ENCODE measurements around the gene ZNF225.
"Not testable (repeated sequence)": the region's sequence is repeated elsewhere in the genome, so short reads cannot be mapped to it uniquely, and the experiment has no call there.

The ZNF225 gene

GRCh38 chr19:44113138-44113783, at the start of gene ZNF225:
Gene ZNF225, plus strand, starts transcription at chr19:44113399. Its CDS starts 2,429 bp downstream, at chr19:44115828.
- DNase-seq: peak; percentile 95

- DNase-seq: no peak
These were observed 46.9 kb upstream of the ZNF225 start for GRCh38 chr19:44066305-44066704.

- DNase-seq: no peak
These were observed 43.8 kb upstream of the ZNF225 start for GRCh38 chr19:44069415-44069814.

GRCh38 chr19:44071824-44072542, 41.2 kb upstream of the ZNF225 start, which contains the start of gene ZNF284:
Gene ZNF284, plus strand, starts transcription at chr19:44072159. Its CDS starts 4,231 bp downstream, at chr19:44076390.
- peak; percentile 92 for DNase-seq

GRCh38 chr19:44072543-44073401, 40.4 kb upstream of the ZNF225 start:
- no peak for DNase-seq

GRCh38 chr19:44076325-44076724, 36.9 kb upstream of the ZNF225 start:
- DNase-seq: no peak

- DNase-seq: no peak
These were observed 21.1 kb upstream of the ZNF225 start for GRCh38 chr19:44092108-44092507.

- DNase-seq: peak; percentile 90
These were observed 19.1 kb upstream of the ZNF225 start, which contains the start of gene ZNF224 for GRCh38 chr19:44093931-44094765. Gene ZNF224, plus strand, starts transcription at chr19:44094361. Its CDS starts 3,513 bp downstream, at chr19:44097874.

- no peak for DNase-seq
These were observed 5.4 kb upstream of the ZNF225 start for GRCh38 chr19:44107751-44108150.

- no peak for DNase-seq
These were observed 3.7 kb upstream of the ZNF225 start for GRCh38 chr19:44109458-44109857.

- DNase-seq: peak; percentile 3
These were observed 1.2 kb upstream of the ZNF225 start for GRCh38 chr19:44111910-44112463.

GRCh38 chr19:44112802-44113137, 429 bp upstream of the ZNF225 start:
- no peak for DNase-seq

- no peak for DNase-seq
These were observed 688 bp downstream of the ZNF225 start for GRCh38 chr19:44113784-44114390.

- DNase-seq: not testable (repeated sequence)
These were observed 8.0 kb downstream of the ZNF225 start for GRCh38 chr19:44121162-44121561.

- no peak for DNase-seq
These were observed 18.8 kb downstream of the ZNF225 start for GRCh38 chr19:44131955-44132354.

- DNase-seq: peak; percentile 82
These were observed 28.2 kb downstream of the ZNF225 start, which contains the start of gene ZNF234 for GRCh38 chr19:44141191-44142058. Gene ZNF234, plus strand, starts transcription at chr19:44141554. Its CDS starts 3,079 bp downstream, at chr19:44144633.

GRCh38 chr19:44142059-44142433, 28.8 kb downstream of the ZNF225 start:
- DNase-seq: no peak

- DNase-seq: no peak
These were observed 36.6 kb downstream of the ZNF225 start for GRCh38 chr19:44149776-44150175.

- DNase-seq: no peak
These were observed 38.3 kb downstream of the ZNF225 start for GRCh38 chr19:44151491-44151890.

- DNase-seq: no peak
These were observed 43.3 kb downstream of the ZNF225 start for GRCh38 chr19:44156475-44156874.

GRCh38 chr19:44163789-44164188, 50.6 kb downstream of the ZNF225 start:
- no peak for DNase-seq
